HG03095 (cell line): ENCODE data around the gene ALKBH2.
A peak's percentile ranks its signal among the peaks of the same experiment; 100 is the strongest.

Experiments used
- ATAC-seq: cut with Tn5 transposase; IDR thresholded peaks from one replicate; pipeline ENCODE4 v1.9.1; 2021; ENCODE audit warnings: moderate library complexity; ENCODE audit not compliant: unreplicated experiment

ALKBH2 gene

DNA sequence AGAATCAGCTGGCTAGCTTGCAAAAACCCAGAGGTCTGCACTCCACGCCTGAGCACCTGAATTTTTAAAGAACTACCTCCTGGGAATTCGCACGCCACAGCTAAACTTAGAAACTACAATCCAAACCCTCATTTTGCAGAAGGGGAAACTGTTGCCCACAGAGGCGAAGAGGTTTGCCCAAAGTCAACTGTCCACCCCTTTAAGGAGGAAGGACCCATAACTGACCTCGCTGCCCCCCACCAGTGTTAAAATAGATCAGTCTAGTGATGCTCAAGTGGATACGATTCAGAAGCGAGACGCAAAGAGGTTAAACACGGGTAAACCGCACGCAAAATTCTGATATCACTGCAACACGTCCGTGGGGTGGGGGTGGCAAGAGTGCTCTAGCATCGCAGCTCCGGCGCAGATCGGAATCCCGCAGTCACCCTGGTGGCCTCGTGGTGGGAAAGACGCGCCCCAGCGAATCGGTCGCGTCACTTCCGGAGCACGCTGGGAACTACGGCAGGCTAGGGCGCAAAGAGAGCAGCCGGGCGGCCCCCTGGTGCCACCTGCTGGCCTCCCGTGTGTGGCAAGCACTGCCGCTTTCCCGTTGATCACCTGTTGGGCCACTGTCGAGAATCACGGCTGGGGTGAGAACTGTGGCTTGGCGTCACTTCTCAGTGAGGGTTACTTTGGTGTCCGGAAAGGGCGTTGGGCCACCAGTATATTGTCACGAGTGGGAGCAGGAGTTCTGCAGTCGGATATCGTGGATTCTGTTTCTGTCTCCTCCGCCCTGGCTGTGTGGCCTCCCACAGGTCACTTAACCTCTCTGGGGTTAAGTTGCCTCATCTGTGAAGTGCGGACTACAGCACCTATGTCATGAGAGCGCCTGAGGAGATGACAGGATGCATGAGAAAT lies at the start of gene ALKBH2:
Gene ALKBH2 (minus strand): TSS at position 451 of the 897 bp plus-strand sequence. CDS start 686 bp downstream, outside the sequence.
- ATAC-seq = peak; percentile 63

DNA sequence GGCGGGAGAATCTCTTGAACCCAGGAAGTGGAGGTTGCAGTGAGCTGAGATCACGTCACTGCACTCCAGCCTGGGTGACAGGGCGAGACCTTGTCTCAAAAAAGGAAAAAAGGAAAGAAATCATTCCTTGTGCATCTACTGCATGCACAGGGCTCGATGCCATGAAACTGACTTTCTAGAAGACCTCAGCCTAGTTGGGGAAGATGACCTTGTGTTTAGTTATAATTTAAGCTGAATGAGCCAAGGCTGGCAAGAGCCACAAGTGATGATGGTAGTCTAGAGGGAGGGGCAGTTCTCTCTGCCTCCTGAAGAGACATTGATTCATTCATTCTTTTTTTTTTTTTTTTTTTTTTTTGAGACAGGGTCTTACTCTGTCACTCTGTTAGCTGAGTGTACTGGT lies 47.3 kb upstream of the ALKBH2 start:
- no peak for ATAC-seq

DNA sequence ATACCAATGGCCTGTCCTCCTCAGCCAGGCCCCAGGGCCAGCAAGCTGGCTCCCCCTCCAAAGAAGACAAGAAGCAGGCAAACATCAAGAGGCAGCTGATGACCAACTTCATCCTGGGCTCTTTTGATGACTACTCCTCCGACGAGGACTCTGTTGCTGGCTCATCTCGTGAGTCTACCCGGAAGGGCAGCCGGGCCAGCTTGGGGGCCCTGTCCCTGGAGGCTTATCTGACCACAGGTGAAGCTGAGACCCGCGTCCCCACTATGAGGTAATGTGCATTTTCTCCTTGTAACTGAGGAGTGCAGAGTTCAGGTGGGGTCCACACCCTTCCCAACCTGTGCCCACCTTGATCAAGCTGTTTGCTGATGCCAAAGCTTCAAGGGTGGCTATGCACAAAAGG lies 46.5 kb upstream of the ALKBH2 start:
- no peak for ATAC-seq

DNA sequence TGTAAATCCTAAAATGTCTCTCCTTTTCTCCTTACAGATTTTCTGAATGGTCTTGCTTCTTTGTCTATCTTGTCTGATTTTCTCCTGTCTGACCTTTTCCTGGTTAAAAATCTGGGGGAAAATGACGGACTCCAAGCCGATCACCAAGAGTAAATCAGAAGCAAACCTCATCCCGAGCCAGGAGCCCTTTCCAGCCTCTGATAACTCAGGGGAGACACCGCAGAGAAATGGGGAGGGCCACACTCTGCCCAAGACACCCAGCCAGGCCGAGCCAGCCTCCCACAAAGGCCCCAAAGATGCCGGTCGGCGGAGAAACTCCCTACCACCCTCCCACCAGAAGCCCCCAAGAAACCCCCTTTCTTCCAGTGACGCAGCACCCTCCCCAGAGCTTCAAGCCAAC lies 46.1 kb upstream of the ALKBH2 start:
- no peak for ATAC-seq

DNA sequence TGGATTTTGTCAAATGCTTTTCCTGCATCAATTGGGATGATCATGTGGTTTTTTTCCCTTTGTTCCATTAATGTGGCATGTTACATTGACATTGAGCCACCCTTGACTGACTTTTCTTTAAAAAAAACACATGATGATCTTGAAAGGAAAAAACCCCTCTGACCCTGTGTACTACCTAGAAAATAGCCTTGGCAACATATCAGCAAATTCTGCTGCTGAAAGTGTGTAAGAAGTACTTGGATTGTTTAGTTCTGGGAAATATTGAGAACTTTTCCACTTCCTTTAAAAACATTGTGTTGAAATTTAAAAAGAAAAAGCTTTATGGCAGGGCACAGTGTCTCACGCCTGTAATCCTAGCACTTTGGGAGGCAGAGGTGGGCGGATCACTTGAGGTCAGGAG lies 43.8 kb upstream of the ALKBH2 start:
- no peak for ATAC-seq

DNA sequence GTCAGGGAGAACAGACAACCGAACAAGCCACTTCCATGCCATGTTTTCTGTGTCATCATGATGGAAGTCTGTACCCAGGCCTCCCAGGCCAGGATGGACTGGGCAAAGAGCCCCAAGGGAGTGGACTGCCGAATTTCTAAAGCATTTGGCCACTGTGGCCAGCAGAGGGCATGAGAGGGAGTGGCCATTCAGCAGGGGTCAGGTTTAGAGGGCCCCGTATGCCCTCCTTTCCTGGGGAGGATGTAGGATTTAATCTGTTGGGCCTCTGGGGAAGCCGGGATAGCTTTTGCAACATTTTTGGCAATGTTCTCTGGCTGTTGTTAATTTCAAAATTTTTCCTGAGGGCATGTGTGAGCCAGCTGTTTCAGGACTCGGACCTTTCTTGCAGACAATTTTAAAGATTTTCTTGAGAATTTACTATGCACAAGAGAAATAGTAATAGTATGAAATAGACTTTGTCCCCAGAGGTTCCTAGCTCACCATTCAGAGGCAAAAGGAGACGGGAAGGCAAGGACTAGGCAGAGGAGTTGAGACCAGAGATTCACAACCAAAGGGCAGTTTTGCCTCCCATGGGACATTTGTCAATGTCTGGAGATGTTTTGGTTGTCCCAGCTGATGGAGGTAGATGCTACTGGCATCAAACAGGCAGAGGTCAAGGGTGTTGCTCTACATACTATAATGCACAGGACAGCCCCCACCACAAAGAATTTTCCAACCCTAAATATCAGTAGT lies 41.1 kb upstream of the ALKBH2 start:
- no peak for ATAC-seq

DNA sequence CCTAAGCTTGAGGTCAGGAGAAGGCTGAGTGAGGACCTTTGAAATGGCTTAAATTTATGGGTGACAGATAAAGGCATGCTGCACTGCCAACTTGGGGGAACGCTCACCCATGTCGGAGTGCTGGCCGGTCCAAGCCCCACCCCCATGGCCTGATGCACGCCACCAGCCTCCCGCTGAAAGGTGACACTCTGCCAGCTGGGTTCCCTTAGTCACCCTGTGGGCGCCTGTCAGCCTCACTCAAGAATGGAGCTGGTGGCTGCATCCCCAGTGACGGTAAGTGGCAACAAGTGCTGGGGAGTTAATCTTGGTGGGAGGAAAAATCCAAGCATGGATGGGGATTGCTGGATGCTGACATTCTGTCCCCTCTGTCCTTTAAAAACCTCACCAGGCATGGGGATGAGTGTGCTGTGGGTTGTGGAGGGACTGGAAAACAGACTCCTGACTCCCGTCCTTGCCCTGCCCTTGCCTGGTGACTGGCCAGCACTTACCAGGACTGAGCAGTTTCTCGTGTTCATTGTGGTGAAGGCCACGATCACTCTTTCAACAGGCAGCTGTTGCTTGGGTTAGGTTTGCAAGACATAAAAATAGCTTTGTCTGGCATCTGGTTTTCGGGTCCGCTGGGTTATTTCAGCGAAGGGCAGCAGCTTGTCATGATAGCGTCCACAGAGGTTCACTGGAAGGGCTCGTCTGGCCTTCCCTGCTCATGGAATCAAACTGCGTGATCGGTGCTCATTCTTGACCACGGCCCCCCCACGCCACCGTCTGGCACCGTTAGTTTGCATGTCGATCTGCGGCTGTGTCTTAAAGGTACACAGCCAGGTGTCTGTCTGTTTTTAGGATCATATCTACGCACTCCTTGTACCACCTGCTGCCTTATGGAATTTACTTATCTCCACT lies 38.1 kb upstream of the ALKBH2 start:
- no peak for ATAC-seq

DNA sequence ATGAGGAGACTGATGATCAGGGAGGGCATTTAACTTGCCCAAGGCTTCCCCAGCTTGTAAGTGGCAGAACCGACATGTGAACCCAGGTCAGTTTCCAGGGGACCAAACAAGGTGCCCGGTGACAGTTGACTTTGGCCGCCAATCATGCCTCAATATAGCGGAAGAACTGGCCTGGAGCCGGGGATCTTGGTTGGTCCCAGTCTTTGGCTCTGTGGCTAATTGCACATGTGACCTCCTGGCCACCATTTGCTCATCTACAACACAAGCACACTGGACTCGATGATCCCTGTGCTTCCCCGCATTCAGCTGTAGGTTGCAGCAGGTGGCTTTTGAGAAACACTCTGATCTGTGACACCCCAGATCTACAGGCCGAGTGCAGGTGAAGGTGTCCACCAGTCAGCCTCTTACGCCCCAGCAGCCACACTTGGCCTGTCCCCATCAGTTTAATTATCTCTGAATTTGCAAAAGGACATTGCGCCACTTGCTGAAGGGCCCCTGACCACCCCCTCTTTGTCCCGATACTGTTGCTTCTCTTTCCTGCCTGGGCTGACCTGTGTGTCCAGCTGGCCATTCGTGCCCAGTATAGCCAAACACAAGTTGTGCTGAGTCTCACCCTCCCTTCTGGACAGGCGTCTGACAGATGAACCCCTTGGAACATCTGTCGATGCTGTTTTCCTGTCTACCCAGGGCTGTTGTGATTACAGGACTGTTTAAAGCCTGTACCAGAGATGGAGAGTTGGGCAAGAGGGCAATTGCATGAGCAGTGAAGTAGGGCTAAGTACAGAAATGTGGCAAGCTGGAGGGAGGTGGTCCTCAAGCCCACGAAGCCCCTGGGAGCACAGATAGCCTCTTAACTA lies 37.3 kb upstream of the ALKBH2 start:
- no peak for ATAC-seq

DNA sequence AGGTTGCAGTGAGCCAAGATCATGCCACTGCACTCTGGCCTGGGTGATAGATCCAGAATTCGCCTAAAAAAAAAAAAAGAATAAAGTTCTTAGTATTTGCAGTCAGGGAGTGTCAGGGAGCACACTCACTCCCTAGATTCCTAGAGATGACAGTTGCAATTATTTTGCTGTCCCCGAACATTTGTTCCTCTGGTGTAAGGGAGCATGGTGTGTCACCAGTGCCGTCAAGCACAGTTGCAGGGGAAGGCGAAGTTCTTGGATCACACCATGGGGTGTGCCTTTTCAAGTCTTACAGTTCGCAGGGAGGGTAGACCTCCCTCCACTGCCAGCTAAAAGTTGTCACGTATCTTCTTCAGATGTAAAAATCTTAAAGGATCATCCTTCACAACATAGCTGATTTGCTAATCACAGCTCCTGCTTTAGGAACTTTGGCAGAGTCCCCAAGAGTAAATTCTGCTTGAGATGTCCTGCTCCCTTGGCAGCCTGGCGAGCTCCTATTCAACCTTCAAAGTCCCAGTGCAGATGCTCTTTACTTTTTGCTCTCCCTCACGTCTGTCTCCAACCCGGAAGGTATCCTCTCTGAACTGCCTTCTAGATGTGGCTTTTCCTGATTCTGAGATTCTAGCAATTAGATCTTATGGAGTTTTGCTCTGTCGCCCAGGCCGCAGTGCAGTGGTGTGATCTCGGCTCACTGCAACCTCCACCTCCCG lies 34.4 kb upstream of the ALKBH2 start:
- no peak for ATAC-seq

DNA sequence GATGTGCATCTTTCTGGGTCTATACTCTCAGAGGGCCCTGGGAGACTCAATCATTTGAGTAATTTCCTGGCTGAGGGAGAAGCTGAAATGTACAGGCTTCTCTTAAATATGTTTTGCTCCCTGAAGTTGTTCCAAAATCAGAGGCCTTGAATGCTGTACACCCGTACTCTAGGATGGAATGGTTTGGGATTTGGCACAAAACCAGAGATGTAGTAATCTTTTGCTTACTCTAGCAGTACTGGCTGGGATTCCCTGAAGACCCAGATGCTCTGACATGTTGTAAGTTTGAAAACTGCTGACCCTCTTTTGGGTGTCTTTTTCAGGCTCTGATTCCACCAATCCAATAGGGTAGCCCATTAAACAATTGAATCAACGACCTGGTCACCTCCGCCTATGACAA lies 33.5 kb upstream of the ALKBH2 start:
- no peak for ATAC-seq

DNA sequence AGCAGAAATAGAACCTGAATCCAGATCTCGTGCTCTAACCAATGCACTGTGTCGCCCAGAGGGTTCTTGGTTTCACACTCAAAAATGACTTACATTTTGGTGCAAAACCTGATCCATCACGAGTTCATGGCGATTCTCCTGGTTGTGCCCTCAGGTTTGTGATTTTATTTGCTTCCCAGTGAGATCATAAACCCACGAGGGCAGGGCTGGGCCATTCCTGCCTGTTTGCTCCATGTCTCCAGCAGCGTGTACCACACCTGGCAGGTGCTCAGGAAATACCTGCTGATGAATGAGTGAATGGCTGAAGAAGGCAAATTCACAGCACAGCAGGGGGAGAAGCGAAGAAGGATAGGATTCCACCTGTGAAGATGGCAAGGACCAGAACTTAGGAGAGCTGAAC lies 32.5 kb upstream of the ALKBH2 start:
- no peak for ATAC-seq

DNA sequence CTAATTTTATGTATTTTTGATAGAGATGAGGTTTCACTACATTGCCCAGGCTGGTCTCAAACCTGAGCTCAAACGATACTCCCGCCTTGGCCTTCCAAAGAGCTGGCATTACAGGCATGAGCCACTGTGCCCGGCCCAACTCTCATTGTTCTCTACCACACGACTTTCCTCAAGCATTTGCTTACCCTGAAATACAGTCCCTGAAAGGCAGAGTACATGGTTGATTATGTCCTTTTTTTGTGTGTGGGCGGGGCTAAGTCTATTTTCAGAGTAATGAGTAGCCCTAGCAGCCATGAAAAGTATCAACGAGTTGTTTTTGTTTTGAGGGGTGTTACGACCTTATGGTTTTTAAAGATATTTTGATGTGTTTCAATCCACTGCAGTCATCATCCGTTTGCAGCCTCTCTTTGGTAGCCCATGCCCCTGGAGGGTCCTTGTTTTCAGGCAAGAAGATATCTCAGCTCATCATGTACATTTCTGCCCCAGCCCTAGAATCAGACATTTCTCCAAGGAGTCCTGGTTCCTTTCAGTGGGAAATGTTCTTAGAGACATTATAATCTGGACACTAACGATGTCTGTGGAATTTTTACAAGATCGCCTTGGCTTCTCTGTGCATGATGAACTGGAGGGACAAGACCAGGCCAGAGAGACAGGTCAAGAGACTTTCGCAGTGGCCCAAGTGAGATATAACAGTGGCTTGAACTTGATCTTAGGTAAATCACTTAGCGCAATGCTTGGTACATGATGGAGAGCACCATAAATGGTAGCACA lies 31.8 kb upstream of the ALKBH2 start:
- no peak for ATAC-seq

DNA sequence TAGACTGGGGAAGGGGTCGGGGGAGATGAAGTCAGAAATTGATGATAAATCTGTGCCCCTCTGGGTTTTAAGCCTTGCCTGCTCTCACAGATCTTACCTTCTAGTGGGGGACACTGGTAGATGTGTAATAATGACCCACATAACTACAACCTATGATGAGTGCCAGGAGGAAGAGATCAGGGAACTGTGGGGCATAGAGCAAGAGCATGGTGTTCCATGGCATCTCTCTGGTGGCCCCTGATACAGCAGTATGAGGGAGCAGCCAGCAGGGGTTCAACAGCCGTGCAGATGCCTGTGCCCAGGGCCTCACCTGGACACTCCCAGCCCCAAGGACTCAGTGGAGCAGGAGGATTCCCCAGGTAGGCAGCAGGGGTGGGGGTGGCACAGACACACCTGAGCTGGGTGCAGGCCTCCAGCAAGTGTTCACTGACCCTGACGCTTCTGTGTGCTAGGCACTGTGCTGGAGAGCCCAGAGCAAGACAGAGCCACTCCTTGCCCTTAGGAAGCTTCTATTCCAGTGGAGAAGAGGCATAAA lies 28.1 kb upstream of the ALKBH2 start:
- no peak for ATAC-seq

DNA sequence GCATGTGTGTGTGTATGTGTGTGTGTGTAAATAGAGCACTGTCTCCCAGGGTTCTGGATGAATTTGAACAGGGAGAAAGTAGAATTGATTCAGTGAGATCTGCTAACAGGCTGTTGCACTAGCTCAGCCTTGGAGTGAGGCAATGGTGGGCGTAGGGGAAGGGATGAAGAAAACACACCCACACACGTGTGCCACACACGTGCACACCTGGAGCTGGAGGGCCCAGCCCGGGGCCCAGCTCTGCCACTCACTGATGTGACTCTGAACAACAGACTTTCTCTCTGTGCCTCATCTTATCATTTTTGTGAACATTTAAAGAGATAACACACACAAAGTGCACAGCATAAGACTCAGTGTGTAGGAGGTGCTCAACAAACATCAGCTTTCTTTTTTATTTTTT lies 27.3 kb upstream of the ALKBH2 start:
- no peak for ATAC-seq

DNA sequence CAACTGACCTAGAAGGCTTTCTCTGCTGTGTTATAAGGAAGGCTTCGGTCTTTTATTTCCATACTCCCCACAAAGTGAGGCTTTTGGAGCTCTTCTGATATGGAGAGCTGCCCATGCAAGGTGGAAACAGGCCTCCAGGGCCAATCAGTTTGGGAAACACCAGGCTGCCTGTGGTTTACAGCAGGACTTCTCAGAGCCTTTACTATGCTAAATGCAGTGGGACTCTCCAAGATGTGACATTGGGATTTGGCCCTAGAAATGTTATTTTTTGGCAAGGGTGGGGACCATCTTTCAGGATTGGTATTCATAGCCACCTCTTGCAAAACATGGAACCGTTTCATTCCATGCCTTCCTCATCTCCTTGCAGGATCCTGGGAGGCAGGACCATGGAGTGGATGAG lies 26.8 kb upstream of the ALKBH2 start:
- no peak for ATAC-seq

DNA sequence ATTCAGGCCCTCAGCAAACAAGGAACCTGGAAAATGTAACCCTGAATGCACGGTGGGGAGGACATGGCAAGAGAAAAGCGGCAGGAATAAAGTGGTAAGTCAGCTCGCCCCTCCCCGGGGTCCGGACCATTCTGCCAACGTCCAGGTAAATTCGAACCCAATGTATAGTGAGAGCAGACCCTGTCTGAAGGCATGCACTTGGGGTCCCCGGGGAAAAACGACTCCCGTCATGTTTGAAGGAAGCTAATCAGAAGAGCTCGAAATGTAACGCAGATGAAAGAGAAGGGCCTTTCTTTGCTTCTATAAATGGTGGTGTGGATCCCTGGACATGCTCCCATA lies 23.3 kb upstream of the ALKBH2 start:
- ATAC-seq = no peak

DNA sequence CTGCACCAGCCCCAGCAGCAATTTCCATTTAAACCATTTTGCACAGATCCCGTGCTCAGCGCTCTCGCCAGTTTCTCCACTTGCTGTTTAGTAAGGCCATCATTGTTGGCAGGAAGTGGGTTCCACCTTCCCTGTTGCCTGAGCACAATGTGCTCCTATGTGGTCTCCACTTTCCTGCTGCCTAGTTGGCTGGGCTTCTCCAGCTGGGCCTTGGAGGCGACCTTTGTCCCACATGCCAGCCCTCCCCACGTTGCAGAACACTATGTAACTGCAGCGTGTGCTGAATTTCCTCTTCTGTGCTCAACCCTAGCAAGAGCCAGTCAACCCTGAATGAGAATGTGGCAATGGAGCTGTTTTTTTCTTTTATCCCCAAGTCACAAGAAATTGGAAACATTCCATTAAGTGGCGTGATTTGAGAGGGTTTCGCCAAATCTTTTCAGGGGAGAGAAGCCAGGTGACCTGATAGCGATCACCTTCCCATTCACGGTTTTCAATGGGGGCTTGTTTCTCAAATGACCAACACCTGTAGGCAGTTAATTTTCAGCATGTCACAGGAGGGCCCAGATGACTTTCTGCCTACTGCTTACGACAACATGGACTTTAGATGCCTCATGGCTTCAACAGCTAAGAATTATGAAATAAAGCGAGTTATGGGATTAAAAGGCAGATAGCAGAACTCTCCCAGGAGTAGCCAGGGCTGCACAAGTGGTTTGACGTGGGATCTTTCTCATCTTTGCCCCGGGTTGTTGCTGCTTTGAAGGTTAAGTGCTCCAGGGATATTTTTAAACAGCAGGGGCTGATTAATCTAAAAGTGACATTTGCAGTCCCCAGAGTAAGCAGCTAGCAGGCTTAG lies 22.7 kb upstream of the ALKBH2 start, which contains the start of gene ACACB:
Gene ACACB (plus strand): TSS at position 830 of the 853 bp plus-strand sequence. CDS start 22,819 bp downstream, outside the sequence.
- ATAC-seq = no peak

DNA sequence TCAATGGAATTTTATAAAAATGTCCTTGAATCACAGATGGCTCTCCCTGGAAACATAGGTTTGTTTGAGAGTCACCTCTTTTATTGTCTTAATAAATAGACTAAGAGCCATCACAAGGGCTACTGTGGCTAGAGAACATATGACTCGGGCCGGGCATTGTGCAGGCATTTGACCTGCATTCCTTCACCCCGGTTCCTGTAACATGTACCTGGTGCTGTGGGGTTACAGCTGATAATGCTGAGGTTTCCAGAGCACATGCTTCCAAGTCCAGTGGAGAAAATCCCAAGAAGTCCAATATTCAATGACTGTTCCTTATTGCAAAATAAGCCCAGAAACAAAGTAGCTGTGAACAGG lies 22.1 kb upstream of the ALKBH2 start:
- no peak for ATAC-seq
